ENCODE results near the gene TLR5.

- TF ChIP-seq GABPA (IDR thresholded peaks at IDR 0.05; ENCODE audit: low read depth) (no peak), RFX5 (IDR thresholded peaks at IDR 0.05; ENCODE audit: low read length) (no peak), CTCF (IDR thresholded peaks at IDR 0.05) (no peak), REST (IDR thresholded peaks at IDR 0.05; ENCODE audit: low read depth, low read length) (no peak), CHD2 (IDR thresholded peaks at IDR 0.05; ENCODE audit: low read length, partially characterized antibody) (no peak), ELF1 (IDR thresholded peaks at IDR 0.05) (no peak), RXRA (IDR thresholded peaks at IDR 0.05; ENCODE audit: borderline replicate concordance, low read depth) (no peak), TCF12 (IDR thresholded peaks at IDR 0.05) (no peak), EP300 (IDR thresholded peaks at IDR 0.05; ENCODE audit: borderline replicate concordance in 1 of 2, low read depth in 1 of 2, low read length in 1 of 2) (no peak)
These were observed 4.4 kb upstream of the TLR5 start for GRCh38 chr1:223147409-223147808.
